ENCODE results near the gene PTPRU.

The PTPRU gene

DNA sequence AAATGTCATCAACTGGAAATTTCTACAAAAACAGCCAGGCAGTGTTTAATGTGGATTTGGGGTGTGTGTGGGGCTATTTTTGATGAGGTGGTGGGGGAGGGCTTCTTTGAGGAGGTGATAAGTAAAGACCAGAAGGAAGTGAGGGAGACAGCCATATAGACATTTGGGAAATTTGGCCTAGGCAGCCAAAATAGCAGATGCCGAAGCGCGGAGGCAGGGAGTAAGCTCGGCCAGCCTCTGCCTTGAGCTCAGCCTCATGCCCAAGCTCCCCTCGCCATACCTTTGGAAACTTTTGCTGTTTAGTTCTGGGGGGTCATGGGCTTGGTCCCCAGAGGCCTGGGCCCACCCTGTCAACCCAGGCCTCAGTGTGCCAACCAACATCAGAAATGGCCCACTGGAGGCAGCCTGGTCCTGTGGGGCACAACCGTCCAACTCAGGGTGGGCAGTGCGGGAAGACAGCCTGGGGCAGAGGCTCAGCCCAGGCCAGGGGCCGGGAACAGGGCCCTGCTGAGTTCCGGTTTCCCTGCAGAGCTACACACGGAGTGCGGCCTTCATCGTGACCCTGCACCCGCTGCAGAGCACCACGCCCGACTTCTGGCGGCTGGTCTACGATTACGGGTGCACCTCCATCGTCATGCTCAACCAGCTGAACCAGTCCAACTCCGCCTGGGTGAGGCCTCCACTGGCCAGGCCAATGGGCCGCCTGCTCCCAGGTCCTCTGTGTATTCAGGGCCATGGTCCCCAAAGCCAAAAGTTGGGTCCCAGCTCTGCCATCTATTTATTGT, 84.0 kb downstream of the PTPRU start:
- no peak for DNase-seq

DNA sequence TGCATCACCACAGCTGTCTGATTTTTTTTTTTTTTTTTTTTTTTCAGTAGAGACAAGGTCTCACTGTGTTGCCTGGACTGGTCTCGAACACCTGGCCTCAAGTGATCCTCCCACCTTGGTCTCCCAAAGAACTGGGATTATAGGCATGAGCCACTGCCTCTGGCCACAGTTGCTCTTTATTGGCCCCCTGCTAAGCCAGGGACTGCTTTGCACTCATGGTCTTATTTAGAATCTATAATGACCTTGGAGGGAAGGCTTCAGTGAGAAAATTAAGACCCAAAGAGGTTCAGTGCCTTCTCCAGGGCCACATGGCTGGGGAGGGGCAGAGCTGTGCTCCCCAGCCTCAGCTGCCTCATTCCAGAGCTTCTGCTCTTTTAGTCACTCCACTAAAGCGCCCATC, 84.9 kb downstream of the PTPRU start:
- DNase-seq = no peak

DNA sequence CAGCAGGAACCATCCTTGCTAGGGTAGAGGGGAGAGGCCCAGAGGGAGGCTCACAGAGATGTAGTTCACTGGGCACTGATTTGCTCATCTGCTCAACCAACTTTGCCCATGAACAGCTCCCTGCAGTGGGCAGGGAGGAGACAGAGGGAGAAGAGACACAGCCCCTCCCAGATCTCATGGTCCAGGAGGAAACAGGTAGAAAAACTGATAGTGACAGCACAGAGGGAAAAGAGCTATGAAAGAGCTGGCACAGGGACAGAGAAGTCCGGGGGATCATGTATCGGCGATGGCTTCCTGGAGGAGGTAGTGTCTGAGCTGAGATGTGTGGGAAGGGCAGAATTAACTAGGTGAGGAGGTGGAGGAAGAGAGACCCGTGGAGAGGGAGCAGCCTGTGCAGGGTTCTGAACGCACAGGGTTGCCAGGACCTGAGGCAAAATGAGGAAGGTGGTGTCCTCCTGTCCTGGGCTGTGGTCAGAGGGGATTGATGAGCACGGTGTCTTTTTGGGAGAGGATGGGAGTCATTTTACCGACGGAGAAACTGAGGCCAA, 85.9 kb downstream of the PTPRU start:
- DNase-seq = no peak

DNA sequence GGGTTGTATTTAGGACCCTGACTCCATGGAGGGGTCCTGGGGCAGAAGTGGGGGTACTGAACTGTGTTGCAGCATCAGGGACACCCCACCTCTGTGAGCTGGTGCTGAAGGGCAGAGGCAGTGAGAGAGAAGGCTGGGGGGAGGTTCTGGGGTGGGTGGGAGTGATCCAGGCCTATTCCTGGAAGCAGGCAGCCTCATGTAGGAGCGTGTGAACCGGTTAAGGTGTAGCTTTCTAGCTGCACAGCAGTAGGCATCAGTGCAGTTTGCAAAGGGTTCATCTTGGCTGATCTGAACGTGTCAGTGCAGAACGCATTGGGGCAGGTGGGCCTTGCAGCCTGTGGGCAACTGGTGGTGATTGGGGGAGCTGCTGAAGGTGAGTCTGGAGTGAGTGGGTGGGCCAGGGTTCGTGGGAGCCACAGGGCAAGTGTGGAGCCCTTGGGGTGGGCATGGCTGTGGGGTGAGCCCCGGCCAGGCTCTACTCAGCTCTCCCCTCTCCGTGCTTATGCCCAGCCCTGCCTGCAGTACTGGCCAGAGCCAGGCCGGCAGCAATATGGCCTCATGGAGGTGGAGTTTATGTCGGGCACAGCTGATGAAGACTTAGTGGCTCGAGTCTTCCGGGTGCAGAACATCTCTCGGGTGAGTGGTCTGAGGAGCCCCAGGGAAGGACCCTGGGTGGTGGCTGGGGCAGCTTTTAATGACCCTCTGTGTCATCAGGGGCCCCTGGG, 86.7 kb downstream of the PTPRU start:
- DNase-seq = no peak

DNA sequence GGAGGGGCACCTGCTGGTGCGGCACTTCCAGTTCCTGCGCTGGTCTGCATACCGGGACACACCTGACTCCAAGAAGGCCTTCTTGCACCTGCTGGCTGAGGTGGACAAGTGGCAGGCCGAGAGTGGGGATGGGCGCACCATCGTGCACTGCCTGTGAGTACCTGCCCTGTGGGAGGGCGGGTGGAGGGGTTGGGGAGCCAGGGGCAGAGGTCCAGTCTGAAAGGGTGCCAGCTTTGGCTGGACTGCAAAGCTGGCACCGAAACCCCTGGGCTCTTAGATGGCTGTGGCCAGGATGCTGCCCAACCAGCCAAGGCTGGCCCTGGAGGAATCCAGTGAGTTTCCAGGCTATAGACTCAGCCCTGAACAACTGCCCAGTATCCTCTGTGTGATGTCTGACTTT, 87.3 kb downstream of the PTPRU start:
- DNase-seq = no peak

DNA sequence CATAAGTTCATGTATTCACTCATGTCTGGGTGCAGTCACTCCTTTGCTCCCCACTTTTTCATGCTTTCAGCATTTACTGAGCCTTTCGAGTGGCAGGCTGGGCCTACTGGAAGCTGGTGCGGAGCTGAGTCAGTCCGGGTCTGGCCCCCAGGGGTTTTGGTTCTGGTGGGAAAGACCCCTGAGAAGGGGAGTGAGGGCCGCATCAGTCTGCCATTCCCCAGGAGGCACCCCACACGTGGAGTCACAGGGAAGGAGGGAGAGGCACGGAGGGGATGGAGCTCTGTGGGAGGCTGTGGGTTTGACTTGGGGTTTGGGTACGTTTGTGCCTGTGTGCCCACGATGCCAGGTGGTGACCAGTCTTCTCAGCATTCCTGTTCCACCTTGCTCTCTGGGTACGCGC, 87.9 kb downstream of the PTPRU start:
- no peak for DNase-seq

DNA sequence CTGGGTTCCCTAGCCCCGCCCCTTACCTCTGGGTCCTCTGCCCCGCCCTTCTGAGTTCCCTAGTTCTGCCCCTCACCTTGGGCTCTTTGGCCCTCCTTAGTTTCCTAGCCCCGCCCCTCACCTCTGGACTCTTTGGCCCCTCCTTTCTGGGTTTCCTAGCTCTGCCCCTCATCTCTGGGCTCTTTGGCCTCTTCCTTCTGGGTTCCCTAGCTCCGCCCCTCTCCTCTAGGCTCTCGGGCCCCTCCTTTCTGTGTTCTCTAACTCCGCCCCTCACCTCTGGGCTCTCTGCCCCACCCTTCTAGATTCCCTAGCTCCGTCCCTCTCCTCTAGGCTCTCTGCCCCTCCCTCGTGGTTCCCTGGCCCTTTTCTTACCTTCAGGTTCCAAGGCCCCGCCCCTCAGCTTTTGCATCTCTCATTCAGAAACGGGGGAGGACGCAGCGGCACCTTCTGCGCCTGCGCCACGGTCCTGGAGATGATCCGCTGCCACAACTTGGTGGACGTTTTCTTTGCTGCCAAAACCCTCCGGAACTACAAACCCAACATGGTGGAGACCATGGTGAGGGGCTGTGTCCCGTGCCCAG, 88.5 kb downstream of the PTPRU start:
- no peak for DNase-seq

DNA sequence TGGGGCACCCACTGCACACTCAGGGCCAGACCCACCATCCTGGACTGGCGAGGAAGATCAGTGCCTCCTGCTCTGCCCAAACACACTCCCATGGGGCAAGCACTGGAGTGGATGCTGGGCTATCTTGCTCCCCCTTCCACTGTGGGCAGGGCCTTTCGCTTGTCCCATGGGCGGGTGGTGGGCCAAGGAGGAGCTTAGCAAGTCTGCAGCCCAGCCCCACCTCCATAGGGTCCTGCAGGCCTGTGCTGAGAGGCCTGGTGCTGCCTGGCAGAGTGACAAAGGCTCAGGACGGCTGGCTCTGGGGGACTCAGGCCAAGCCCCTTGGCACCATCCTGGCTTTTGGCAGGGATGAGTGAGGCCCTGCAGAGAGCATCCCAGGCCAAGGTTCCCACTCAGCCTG, 89.4 kb downstream of the PTPRU start:
- no peak for DNase-seq

DNA sequence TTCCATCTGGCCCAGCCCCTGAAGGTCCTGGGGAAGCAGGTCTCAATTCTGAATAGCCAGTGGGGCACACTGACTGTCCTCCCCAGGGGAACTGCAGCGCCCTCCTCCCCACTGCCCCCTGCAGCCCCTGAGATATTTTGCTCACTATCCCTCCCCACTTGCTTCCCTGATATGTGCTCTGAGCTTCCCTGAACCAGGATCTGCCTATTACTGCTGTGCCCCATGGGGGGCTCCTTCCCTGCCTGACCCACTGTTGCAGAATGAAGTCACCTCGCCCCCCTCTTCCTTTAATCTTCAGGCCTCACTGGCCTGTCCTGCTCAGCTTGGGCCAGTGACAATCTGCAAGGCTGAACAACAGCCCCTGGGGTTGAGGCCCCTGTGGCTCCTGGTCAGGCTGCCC, 89.8 kb downstream of the PTPRU start:
- no peak for DNase-seq

DNA sequence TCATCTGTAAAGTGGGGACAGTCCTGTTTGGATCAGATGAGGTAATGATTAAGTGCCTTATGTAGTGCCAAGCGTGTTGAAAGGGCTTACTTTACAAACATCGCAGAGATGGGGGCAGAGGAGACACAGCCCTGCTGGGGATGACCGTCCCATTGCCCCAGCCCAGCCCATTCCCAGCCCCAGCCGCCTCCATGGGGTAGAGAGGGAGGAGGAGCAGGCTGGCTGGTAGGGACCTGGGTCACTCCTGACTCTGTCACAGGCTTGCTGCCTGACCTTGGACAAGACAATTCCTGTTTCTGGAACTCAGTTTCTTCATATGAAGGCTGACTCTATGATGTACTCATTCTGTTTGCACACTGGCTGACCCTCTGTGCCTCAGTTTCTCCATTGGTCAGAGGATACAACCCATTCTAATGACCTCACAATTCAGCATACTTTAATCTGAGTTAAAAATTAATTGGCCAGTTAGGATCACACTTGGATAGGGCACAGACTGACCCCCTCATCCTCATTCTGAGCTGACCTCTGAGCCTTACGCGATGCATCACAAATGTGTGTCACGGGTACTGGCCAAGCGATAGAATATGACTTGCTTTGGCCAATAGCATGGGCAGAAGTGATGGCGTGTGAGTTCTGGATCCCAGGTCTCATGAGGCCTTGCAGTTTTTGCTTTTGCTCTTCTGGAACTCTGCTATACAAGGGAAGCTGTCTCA, 91.1 kb downstream of the PTPRU start:
- DNase-seq = no peak

DNA sequence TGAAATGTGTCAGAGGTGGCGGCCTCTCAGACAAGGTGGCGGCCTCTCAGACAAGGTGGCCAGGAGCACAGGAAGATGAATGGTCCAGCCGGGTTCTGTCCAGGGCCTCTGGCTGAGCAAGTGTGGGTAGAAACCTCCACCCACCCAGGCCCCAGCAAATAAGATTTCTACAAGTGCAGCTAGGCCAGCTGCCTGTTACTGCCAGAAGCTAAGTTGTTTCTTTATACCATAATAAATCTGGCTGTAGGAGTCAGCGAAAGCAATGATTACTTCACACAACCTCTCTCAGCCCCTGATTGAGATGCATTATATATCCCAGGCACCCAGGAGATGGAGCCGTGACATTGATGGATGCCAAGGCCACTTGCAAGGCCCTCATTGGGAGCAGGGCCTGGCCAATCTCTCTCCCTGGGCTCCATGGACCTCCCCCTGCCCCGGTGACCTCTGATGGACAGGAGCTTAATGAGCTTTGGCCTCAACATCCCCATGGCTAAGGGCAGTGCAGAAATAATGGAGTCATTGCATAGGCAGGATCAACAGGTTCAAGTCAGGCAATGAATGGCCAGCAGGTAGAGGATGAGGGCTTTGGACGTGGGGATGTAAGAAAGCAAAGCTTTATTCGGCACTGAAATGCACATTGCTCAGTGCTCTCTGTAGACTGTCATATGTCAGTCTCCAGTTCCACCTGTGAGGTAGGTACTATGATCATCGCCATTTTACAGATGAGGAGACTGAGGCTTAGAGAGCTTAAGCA, 92.9 kb downstream of the PTPRU start:
- DNase-seq = no peak

DNA sequence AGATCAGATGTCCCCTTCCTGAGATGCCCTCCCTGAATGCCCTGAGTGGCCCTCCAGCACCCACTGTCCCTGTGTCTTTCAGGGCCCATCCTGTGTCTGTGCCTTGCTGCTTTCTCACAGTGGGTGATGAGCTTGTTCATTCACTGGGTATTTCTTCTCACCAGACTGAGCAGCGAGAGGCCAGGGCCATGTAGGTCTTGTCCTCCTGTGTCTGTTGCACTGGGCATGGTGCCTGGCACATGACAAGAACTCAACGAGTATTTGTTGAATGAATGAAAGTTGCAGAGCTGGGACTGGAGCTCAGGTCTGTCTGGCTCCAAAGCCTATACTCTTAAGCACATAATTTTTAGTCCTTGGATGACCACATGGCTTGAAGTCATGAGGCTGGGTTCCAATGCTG, 93.8 kb downstream of the PTPRU start:
- no peak for DNase-seq

DNA sequence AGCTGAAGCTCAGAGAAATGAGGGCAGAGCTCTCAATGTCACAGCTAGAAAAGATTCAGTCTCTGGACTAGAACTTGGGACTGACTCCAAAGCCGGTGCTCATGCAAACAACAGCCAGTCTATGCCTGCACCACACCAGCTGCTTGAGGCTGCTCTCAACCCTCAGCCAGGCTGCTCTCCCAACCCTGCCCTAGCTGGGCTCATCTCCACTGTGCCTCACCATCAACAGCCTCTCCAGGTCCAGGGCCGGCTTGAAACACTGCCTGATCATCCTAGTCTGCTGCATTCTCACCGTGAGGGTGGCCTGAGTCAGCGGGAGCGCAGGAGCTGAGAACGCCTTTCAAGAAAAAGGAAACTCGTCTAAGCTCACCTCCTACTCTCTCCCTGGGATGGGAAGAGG, 94.5 kb downstream of the PTPRU start:
- no peak for DNase-seq

DNA sequence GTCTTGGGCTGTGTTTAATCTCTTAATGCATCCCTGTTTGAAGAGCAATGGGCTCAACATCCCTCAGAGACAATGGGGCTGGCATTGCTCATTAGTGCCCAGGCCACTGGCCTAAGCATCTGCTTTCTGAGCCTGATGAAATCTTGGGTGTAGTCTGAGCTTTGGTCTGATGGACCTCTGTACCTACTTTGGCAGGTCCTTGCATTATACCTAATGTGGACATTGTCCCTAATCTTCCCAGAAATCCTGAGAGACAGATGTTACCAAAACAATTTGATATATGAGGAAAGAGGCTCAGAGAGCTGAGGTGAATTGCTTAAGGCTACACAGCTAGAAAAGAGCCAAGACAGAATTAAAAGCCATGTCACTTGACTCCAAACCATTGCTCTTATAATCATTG, 95.0 kb downstream of the PTPRU start:
- DNase-seq = no peak

DNA sequence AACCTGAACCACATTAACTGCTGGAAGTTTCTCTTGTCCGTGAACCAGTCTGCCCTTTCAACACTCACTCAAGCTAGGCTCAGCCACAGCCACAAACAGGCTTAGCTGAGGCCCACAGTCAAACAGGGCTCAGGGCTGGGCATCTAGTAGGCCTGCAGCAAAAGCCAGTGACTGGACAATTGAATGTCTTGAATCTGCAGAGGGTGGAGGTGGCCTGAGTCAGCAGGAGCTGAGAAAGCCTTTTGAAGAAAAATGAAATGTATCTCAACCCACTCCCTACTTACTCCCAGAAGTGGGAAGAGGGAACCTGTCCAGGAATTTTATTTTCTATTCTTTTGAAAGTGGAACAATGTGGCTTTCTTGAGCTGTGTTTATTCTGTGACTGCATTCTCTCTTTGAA, 95.4 kb downstream of the PTPRU start:
- no peak for DNase-seq

DNA sequence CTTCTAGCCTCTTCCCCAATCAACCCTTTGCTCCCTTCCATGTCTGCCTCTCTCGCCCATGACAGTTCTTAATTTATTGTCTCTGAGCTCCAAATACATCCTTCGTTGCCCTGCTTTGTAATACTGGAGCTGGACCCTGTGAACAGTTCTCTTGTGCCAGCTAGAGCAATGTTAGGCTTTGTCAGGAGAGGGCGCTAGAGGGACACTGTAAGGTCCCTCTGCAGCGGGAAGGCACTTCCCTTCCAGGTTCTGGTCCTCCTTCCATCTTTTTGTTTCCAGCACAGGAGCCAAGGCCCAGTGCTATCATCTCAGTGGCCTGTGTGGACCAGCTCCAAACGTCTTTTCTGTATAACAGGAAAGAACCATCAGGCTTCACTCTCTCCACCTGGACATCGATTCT, 95.9 kb downstream of the PTPRU start:
- DNase-seq = peak; percentile 8

DNA sequence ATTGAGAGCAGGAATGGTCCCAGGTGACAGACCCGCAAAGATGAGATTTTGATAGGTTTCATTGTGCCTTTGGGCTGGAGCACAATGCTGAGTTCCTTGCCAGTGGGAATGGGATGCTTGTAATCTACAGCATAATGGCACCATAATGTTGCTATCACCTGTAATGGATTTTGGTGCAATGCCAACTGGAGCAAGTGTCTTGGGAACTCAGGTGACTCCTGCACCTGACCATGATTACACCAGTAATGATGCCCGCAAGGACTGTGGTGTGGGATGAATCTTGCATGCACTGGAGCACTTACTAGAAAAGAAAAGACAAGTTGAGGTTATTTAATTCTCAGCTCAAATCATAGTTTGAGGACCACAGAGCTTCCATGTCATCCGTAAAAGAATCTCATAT, 96.7 kb downstream of the PTPRU start:
- peak; percentile 4 for DNase-seq

DNA sequence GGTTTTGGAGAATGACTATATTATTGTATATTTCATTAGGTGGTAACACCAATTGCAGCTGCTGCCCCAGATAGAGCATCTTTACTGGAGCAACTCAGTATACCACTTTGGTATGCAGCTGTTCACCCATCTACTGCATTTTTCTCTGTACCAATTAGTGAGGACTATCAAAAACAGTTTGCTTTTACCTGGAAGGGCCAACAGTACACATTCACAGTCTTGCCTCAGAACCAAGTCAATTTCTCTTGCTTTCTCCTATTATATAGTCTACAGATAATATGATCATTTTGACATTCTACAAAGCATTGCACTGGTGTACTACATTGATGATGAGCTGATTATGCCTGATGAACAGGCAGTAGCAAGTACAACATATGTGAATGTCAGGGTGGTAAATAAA, 99.3 kb downstream of the PTPRU start:
- no peak for DNase-seq

DNA sequence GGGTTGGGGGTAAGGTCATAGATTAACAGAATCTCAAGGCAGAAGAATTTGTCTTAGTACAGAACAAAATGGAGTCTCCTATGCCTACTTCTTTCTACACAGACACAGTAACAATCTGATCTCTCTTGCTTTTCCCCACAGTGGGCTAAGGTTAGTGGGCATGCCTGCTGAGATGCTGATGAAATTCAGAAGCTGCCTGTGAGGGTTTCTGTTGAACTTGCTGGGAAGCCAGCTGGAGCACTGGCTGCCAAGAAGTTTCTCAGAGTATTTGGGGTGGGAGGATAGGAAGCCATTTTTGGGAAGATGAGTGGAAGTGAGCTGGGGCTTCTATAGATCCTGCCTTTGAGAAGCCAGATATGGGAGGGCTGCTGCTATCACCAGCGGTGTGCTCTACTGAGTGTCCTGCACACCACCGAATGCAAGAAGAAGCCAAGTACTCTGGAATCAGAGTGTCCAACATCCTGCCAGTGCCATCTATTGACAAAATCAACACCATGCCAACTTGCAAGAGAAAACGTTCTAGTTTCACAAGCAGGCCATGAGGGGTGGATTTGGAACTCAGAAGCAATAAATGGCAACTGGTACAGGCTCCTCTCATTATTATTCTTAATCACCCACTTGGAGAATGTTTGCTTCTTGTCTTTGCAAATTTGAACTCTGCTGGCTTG, 102.7 kb downstream of the PTPRU start:
- no peak for DNase-seq

DNA sequence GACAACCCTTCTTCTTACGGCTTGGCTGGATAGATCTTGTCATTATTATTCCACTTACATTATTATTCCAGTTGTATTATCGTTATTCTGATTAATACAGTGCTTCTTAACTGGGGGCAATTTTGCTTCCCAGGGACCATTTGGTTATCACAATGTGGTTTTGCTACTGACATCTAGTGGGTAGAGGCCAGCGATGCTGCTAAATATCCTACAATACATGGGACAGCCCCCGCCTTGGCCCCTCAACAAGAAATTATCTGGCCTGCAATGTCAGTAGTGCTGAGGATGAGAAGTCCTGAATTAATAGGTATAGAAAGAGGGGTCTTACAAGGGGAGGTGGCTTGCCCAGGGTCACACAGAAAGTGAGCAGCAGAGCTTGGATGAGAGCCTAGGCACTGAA, 105.6 kb downstream of the PTPRU start:
- DNase-seq = no peak

DNA sequence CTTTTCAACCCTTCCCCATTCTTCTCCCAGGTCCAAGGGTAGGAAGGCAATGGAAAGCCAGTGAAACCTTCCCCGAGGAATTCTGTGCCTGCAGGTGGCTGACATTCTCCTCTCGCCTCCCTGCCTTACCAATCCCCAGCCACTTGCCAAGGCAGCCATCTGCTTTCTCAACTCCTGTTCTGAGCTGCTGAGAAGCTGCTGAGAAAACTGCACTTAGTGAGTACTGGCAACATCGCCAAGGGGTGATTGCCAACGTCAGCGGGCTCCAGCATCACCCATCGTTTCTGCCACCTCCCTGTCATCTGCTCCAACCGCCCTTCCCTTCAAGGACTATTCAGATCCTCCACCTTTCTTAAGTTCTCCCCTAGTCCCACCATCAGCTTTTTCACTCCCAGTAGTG, 106.0 kb downstream of the PTPRU start:
- DNase-seq = peak; percentile 40

DNA sequence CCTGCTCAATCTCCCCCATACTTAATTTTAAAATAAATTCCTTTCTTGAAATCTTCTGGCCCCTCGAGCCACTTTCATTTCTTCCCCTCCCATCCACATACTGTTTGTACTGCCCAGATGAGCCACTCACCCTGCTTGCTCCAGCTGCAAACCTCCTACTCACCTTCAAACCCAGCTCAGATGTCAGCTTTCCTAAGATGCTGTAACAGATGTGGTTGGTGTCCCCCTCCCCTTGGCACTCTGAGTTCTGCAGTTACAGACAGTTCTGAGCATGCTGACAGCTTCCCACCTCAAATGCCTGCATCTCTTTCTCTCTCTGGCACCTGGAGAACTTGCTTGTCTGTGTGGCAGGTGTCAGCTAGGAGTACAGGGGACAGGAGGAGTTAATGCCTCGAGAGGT, 106.7 kb downstream of the PTPRU start:
- peak; percentile 81 for DNase-seq
